Loucy (cell line): ENCODE measurements around the gene ZSWIM1.
"Not testable (repeated sequence)": the region's sequence is repeated elsewhere in the genome, so short reads cannot be mapped to it uniquely, and the experiment has no call there.

Source experiments
- H2AFZ ChIP-seq: fragments of 200-600 bp; sonication (generic); 2 replicates; pipeline ENCODE4 v1.6.0; 2016; ENCODE audit warnings: antibody characterized with exemption, mild to moderate bottlenecking, low read length, moderate library complexity
- H3F3A ChIP-seq: fragments of 200-600 bp; 2 replicates; pipeline ENCODE4 v1.6.0; 2016; ENCODE audit warnings: antibody characterized with exemption, low read depth, mild to moderate bottlenecking
- H3K27me3 ChIP-seq: fragments of 200-600 bp; sonication (generic); 2 replicates; pipeline ENCODE4 v1.6.1; 2014; ENCODE audit warnings: low read length, mild to moderate bottlenecking; ENCODE audit not compliant: insufficient read depth, poor library complexity, severe bottlenecking
- H3K36me3 ChIP-seq: fragments of 200-600 bp; sonication (generic); 2 replicates; pipeline ENCODE4 v1.6.1; 2016; ENCODE audit warnings: low read length; ENCODE audit not compliant: insufficient read depth
- H3K4me1 ChIP-seq: fragments of 200-600 bp; sonication (generic); 2 replicates; pipeline ENCODE4 v1.5.1; 2014; ENCODE audit warnings: low read length, mild to moderate bottlenecking; ENCODE audit not compliant: insufficient read depth, poor library complexity, severe bottlenecking
- H3K4me2 ChIP-seq: fragments of 200-600 bp; sonication (generic); 2 replicates; pipeline ENCODE4 v1.6.0; 2014; ENCODE audit warnings: antibody characterized with exemption, low read length, low read depth, mild to moderate bottlenecking; ENCODE audit not compliant: poor library complexity, severe bottlenecking
- H3K4me3 ChIP-seq: fragments of 200-600 bp; sonication (generic); 2 replicates; pipeline ENCODE4 v1.5.1; 2014; ENCODE audit warnings: low read length, mild to moderate bottlenecking, mixed read lengths; ENCODE audit not compliant: poor library complexity, severe bottlenecking
- H3K79me2 ChIP-seq: fragments of 200-600 bp; sonication (generic); 2 replicates; pipeline ENCODE4 v1.6.1; 2014; ENCODE audit warnings: low read length; ENCODE audit not compliant: insufficient read depth
- H3K9ac ChIP-seq: fragments of 200-600 bp; sonication (generic); 2 replicates; pipeline ENCODE4 v1.6.0; 2014; ENCODE audit warnings: mild to moderate bottlenecking, low read depth, low read length, moderate library complexity; ENCODE audit not compliant: poor library complexity, severe bottlenecking
- H3K9me2 ChIP-seq: fragments of 200-600 bp; sonication (generic); replicated peaks from 2 replicates; pipeline ENCODE4 v1.6.1; 2016; ENCODE audit warnings: low read depth, low read length, mixed read lengths
- H3K9me3 ChIP-seq: fragments of 200-600 bp; sonication (generic); 2 replicates; pipeline ENCODE4 v1.6.1; 2014; ENCODE audit warnings: mild to moderate bottlenecking, antibody characterized with exemption, low read length, low read depth; ENCODE audit not compliant: insufficient read depth
- H4K20me1 ChIP-seq: fragments of 200-600 bp; sonication (generic); 2 replicates; pipeline ENCODE4 v1.6.0; 2014; ENCODE audit warnings: antibody characterized with exemption, low read length, mild to moderate bottlenecking; ENCODE audit not compliant: insufficient read depth, poor library complexity, severe bottlenecking
- EZH2phosphoT487 ChIP-seq: fragments of 200-600 bp; IDR thresholded peaks from 2 replicates; pipeline ENCODE4 v1.6.1; 2018; ENCODE audit warnings: antibody characterized with exemption, mild to moderate bottlenecking, moderate library complexity, borderline replicate concordance
- TF ChIP-seq, protein P1 (sequence below): fragments of 200-600 bp; sonication (generic); conservative IDR thresholded peaks from 2 replicates; pipeline ENCODE4 v1.5.1; 2014; ENCODE audit warnings: mild to moderate bottlenecking, antibody characterized with exemption, low read length

ZSWIM1 gene

DNA sequence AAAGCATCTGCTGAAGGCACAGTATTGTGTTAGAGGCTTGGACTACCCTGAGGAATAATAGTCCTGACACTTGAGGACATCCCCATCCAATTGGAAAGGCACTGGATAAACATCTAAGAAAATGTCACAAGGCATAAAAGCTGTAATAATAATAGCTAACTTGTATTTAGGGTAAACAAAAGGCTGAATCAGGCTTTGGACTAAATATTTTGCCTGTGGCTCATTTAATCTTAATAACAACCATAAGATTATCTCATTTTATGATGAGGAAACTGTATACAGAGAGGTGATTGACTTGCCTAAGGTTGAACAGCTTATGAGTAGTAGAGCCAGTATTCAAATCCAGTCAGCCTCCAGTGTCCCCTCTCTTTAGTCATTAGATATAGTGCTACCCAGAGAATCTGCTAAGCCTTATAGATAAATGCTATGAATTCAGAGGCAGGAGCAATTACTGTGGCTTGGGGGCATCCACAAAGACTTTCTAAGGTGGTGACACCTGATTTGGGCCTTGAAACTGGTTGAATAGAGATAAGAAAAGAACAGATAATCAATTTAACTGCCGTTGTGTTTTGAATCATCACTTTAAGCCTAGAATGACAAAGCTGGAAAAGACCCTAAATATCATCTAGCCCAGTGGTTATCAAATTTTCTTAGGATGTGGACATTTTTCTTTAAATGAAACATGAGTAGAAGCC, 7.5 kb upstream of the ZSWIM1 start:
- Histone ChIP-seq H3F3A (no peaks in the 10 kb centered on the region), H3K4me2 (no peak overlapping the region), H3K4me3 (no peak overlapping the region), H2AFZ (no peak overlapping the region), H3K36me3 (peaks cover 19% of the 10 kb centered on the region; the same call in 1 of the 2 replicates), H3K79me2 (no peaks in the 10 kb centered on the region), H3K9me3 (no peaks in the 10 kb centered on the region), H3K9ac (no peak overlapping the region), H3K27me3 (no peaks in the 10 kb centered on the region), H3K4me1 (no peaks in the 10 kb centered on the region), H3K9me2 (no peaks in the 10 kb centered on the region), H4K20me1 (no peaks in the 10 kb centered on the region)
- TF ChIP-seq, protein P1, sequence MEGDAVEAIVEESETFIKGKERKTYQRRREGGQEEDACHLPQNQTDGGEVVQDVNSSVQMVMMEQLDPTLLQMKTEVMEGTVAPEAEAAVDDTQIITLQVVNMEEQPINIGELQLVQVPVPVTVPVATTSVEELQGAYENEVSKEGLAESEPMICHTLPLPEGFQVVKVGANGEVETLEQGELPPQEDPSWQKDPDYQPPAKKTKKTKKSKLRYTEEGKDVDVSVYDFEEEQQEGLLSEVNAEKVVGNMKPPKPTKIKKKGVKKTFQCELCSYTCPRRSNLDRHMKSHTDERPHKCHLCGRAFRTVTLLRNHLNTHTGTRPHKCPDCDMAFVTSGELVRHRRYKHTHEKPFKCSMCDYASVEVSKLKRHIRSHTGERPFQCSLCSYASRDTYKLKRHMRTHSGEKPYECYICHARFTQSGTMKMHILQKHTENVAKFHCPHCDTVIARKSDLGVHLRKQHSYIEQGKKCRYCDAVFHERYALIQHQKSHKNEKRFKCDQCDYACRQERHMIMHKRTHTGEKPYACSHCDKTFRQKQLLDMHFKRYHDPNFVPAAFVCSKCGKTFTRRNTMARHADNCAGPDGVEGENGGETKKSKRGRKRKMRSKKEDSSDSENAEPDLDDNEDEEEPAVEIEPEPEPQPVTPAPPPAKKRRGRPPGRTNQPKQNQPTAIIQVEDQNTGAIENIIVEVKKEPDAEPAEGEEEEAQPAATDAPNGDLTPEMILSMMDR: no peak
- TF ChIP-seq EZH2phosphoT487: no peak

DNA sequence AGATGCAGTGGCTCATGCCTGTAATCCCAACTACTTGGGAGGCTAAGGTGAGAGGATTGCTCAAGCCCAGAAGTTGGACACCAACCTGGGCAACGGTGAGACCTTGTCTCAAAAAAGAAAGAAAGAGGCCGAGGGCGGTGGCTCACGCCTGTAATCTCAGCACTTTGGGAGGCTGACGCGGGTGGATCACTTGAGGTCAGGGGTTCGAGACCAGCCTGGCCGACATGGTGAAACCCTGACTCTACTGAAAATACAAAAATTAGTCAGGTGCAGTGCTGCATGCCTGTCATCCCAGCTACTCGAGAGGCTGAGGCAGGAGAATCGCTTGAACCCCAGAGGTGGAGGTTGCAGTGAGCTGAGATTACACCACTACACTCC, 6.9 kb upstream of the ZSWIM1 start:
- not testable (repeated sequence) for H3K79me2 ChIP-seq, H2AFZ ChIP-seq, H3K4me3 ChIP-seq, H3K9me2 ChIP-seq, H3K9me3 ChIP-seq, H3K4me2 ChIP-seq, H3K4me1 ChIP-seq, H4K20me1 ChIP-seq, H3K9ac ChIP-seq, H3K27me3 ChIP-seq, H3F3A ChIP-seq
- peaks cover 22% of the 10 kb centered on the region; the same call in 1 of the 2 replicates for H3K36me3 ChIP-seq

DNA sequence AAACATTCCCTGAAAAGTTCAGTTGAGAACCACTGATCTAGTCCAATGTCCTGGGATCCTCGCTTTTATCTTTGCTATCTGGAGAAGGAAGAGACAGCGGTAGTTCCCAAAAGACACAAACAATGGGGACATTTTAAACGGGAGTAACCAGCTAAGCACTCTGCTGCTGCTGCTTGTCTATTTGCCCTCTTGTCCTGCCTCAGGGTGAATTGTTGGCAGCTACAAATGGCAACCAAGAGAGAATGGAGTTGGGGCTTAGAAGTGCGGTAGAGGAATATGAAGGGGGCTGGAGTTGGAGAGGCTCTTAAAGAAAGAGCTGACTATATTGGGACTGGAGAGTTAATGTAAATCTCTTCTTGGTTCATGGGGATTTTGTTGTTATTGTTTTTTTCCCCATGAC, 6.5 kb upstream of the ZSWIM1 start:
- Histone ChIP-seq H3K4me3 (no peak overlapping the region), H2AFZ (no peak overlapping the region), H3K9me3 (no peaks in the 10 kb centered on the region), H3K9ac (no peak overlapping the region), H3K79me2 (no peaks in the 10 kb centered on the region), H3K27me3 (no peaks in the 10 kb centered on the region), H3K4me1 (no peaks in the 10 kb centered on the region), H3F3A (no peaks in the 10 kb centered on the region), H4K20me1 (no peaks in the 10 kb centered on the region), H3K36me3 (peaks cover 22% of the 10 kb centered on the region; the same call in 1 of the 2 replicates), H3K9me2 (no peaks in the 10 kb centered on the region), H3K4me2 (no peak overlapping the region)
- TF ChIP-seq EZH2phosphoT487: no peak

DNA sequence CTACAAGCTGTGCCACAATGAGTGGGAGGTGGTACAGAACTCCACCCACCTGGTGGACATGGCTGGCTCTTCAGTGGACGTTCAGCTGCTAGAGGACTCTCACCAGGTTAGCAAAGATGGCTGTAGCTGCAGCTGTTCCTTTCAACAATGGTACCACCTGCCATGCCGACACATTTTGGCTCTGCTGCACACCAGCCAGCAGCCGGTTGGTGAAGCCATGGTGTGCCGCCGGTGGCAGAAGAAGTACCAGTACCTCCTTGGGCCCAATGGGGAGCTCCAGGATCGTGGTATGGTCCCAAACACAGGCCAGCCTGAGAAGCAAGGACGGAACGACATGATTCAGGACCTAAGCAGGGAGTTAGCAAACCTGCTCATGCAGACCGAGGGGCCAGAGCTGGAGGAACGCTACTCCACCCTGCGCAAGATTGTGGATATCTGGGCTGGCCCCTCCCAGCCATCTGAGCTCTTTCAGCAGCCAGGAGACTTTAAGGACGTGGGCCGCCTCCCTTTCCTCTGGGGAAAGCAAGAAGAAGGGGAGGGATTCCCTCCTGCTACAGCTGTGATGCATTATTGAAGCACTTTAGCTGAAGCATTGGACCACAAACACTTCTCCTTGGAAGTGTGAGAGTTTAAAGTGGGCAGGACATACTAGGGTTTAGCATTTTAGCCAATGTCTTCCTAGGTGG, 2.8 kb upstream of the ZSWIM1 start:
- no peaks in the 10 kb centered on the region for H3K27me3 ChIP-seq
- H3F3A ChIP-seq: no peaks in the 10 kb centered on the region
- no peak overlapping the region for H3K4me2 ChIP-seq
- no peak overlapping the region for H3K9ac ChIP-seq
- H3K36me3 ChIP-seq: peaks cover 23% of the 10 kb centered on the region; the same call in 1 of the 2 replicates
- H3K79me2 ChIP-seq: peaks cover 22% of the 10 kb centered on the region
- H4K20me1 ChIP-seq: peaks cover 4% of the 10 kb centered on the region
- no peaks in the 10 kb centered on the region for H3K9me3 ChIP-seq
- peaks cover 15% of the 10 kb centered on the region for H3K4me1 ChIP-seq
- TF ChIP-seq EZH2phosphoT487: no peak
- TF ChIP-seq, protein P1: no peak
- no peak overlapping the region for H3K4me3 ChIP-seq
- no peaks in the 10 kb centered on the region for H3K9me2 ChIP-seq
- no peak overlapping the region for H2AFZ ChIP-seq
